ENCODE results near the gene ARL14EP.

The ARL14EP gene

GRCh38 chr11:30346068-30346688, 23.3 kb downstream of the ARL14EP start:
- H3K4me1 ChIP-seq (ENCODE audit: insufficient read depth, low read length), result no peaks in the 10 kb centered on the region
- no peaks in the 10 kb centered on the region for H3K36me3 ChIP-seq (ENCODE audit: insufficient read depth, low read length)
- no peaks in the 10 kb centered on the region for H3K9me3 ChIP-seq (ENCODE audit: control insufficient read depth, insufficient read depth, low read length)
- no peak overlapping the region for H3K9ac ChIP-seq (ENCODE audit: low read depth, low read length)

- Histone ChIP-seq H3K9ac (ENCODE audit: low read depth, low read length) (no peak overlapping the region), H3K4me1 (ENCODE audit: insufficient read depth, low read length) (no peaks in the 10 kb centered on the region), H3K36me3 (ENCODE audit: insufficient read depth, low read length) (no peaks in the 10 kb centered on the region), H3K9me3 (ENCODE audit: control insufficient read depth, insufficient read depth, low read length) (no peaks in the 10 kb centered on the region)
Observed at GRCh38 chr11:30348035-30348434, 25.1 kb downstream of the ARL14EP start.

GRCh38 chr11:30349885-30350284, 27.0 kb downstream of the ARL14EP start:
- Histone ChIP-seq H3K36me3 (ENCODE audit: insufficient read depth, low read length) (no peaks in the 10 kb centered on the region), H3K9me3 (ENCODE audit: control insufficient read depth, insufficient read depth, low read length) (no peaks in the 10 kb centered on the region), H3K9ac (ENCODE audit: low read depth, low read length) (no peak overlapping the region), H3K4me1 (ENCODE audit: insufficient read depth, low read length) (no peaks in the 10 kb centered on the region)

GRCh38 chr11:30350384-30350783, 27.5 kb downstream of the ARL14EP start:
- H3K4me1 ChIP-seq (ENCODE audit: insufficient read depth, low read length), result no peaks in the 10 kb centered on the region
- H3K9ac ChIP-seq (ENCODE audit: low read depth, low read length), result no peak overlapping the region
- no peaks in the 10 kb centered on the region for H3K9me3 ChIP-seq (ENCODE audit: control insufficient read depth, insufficient read depth, low read length)
- no peaks in the 10 kb centered on the region for H3K36me3 ChIP-seq (ENCODE audit: insufficient read depth, low read length)

- no peaks in the 10 kb centered on the region for H3K36me3 ChIP-seq (ENCODE audit: insufficient read depth, low read length)
- H3K9ac ChIP-seq (ENCODE audit: low read depth, low read length), result no peak overlapping the region
- no peaks in the 10 kb centered on the region for H3K4me1 ChIP-seq (ENCODE audit: insufficient read depth, low read length)
- H3K9me3 ChIP-seq (ENCODE audit: control insufficient read depth, insufficient read depth, low read length), result no peaks in the 10 kb centered on the region
Observed at GRCh38 chr11:30351061-30351460, 28.2 kb downstream of the ARL14EP start.

- Histone ChIP-seq H3K9me3 (ENCODE audit: control insufficient read depth, insufficient read depth, low read length) (no peaks in the 10 kb centered on the region), H3K9ac (ENCODE audit: low read depth, low read length) (no peak overlapping the region), H3K36me3 (ENCODE audit: insufficient read depth, low read length) (no peaks in the 10 kb centered on the region), H3K4me1 (ENCODE audit: insufficient read depth, low read length) (no peaks in the 10 kb centered on the region)
Observed at GRCh38 chr11:30356391-30356790, 33.5 kb downstream of the ARL14EP start.

GRCh38 chr11:30357872-30358271, 35.0 kb downstream of the ARL14EP start:
- Histone ChIP-seq H3K4me1 (ENCODE audit: insufficient read depth, low read length) (no peaks in the 10 kb centered on the region), H3K9me3 (ENCODE audit: control insufficient read depth, insufficient read depth, low read length) (no peaks in the 10 kb centered on the region), H3K9ac (ENCODE audit: low read depth, low read length) (no peak overlapping the region), H3K36me3 (ENCODE audit: insufficient read depth, low read length) (no peaks in the 10 kb centered on the region)

GRCh38 chr11:30358536-30358935, 35.6 kb downstream of the ARL14EP start:
- Histone ChIP-seq H3K9me3 (ENCODE audit: control insufficient read depth, insufficient read depth, low read length) (no peaks in the 10 kb centered on the region), H3K36me3 (ENCODE audit: insufficient read depth, low read length) (no peaks in the 10 kb centered on the region), H3K9ac (ENCODE audit: low read depth, low read length) (no peak overlapping the region), H3K4me1 (ENCODE audit: insufficient read depth, low read length) (no peaks in the 10 kb centered on the region)

GRCh38 chr11:30360741-30361140, 37.8 kb downstream of the ARL14EP start:
- no peaks in the 10 kb centered on the region for H3K9me3 ChIP-seq (ENCODE audit: control insufficient read depth, insufficient read depth, low read length)
- 0 out of 2 replicates have a peak, but pooled peaks cover 8% of the 10 kb centered on the region for H3K4me1 ChIP-seq (ENCODE audit: insufficient read depth, low read length)
- no peak overlapping the region for H3K9ac ChIP-seq (ENCODE audit: low read depth, low read length)
- H3K36me3 ChIP-seq (ENCODE audit: insufficient read depth, low read length), result no peaks in the 10 kb centered on the region

- H3K9ac ChIP-seq (ENCODE audit: low read depth, low read length), result no peak overlapping the region
- 0 out of 2 replicates have a peak, but pooled peaks cover 8% of the 10 kb centered on the region for H3K4me1 ChIP-seq (ENCODE audit: insufficient read depth, low read length)
- H3K9me3 ChIP-seq (ENCODE audit: control insufficient read depth, insufficient read depth, low read length), result no peaks in the 10 kb centered on the region
- no peaks in the 10 kb centered on the region for H3K36me3 ChIP-seq (ENCODE audit: insufficient read depth, low read length)
Observed at GRCh38 chr11:30364139-30364836, 41.4 kb downstream of the ARL14EP start.

- H3K36me3 ChIP-seq (ENCODE audit: insufficient read depth, low read length), result no peaks in the 10 kb centered on the region
- no peaks in the 10 kb centered on the region for H3K9me3 ChIP-seq (ENCODE audit: control insufficient read depth, insufficient read depth, low read length)
- 0 out of 2 replicates have a peak, but pooled peaks cover 8% of the 10 kb centered on the region for H3K4me1 ChIP-seq (ENCODE audit: insufficient read depth, low read length)
- no peak overlapping the region for H3K9ac ChIP-seq (ENCODE audit: low read depth, low read length)
Observed at GRCh38 chr11:30364837-30365482, 42.1 kb downstream of the ARL14EP start.

GRCh38 chr11:30365793-30366517, 43.1 kb downstream of the ARL14EP start:
- 0 out of 2 replicates have a peak, but pooled peaks cover 8% of the 10 kb centered on the region for H3K4me1 ChIP-seq (ENCODE audit: insufficient read depth, low read length)

GRCh38 chr11:30368394-30368793, 45.5 kb downstream of the ARL14EP start:
- Histone ChIP-seq H3K9ac (ENCODE audit: low read depth, low read length) (no peak overlapping the region), H3K4me1 (ENCODE audit: insufficient read depth, low read length) (0 out of 2 replicates have a peak, but pooled peaks cover 8% of the 10 kb centered on the region), H3K9me3 (ENCODE audit: control insufficient read depth, insufficient read depth, low read length) (no peaks in the 10 kb centered on the region), H3K36me3 (ENCODE audit: insufficient read depth, low read length) (no peaks in the 10 kb centered on the region)

More at GRCh38 chr11:30365793-30366517, 43.1 kb downstream of the ARL14EP start:
- Histone ChIP-seq H3K36me3 (ENCODE audit: insufficient read depth, low read length) (no peaks in the 10 kb centered on the region), H3K9me3 (ENCODE audit: control insufficient read depth, insufficient read depth, low read length) (no peaks in the 10 kb centered on the region), H3K9ac (ENCODE audit: low read depth, low read length) (no peak overlapping the region)

GRCh38 chr11:30370164-30370563, 47.3 kb downstream of the ARL14EP start:
- Histone ChIP-seq H3K9ac (ENCODE audit: low read depth, low read length) (no peak overlapping the region), H3K4me1 (ENCODE audit: insufficient read depth, low read length) (no peaks in the 10 kb centered on the region), H3K36me3 (ENCODE audit: insufficient read depth, low read length) (no peaks in the 10 kb centered on the region), H3K9me3 (ENCODE audit: control insufficient read depth, insufficient read depth, low read length) (no peaks in the 10 kb centered on the region)
